Mesodermal cell (in vitro differentiated cells): ENCODE data around the gene EFNA5.

Experiments
- H3K27ac ChIP-seq: 2 replicates; pipeline ENCODE4 v1.7.0; 2013; ENCODE audit warnings: mild to moderate bottlenecking, low read depth, low read length, moderate library complexity; ENCODE audit not compliant: severe bottlenecking
- H3K36me3 ChIP-seq: 2 replicates; pipeline ENCODE4 v1.7.1; 2013; ENCODE audit warnings: mild to moderate bottlenecking, low read length, moderate library complexity; ENCODE audit not compliant: control insufficient read depth, insufficient read depth
- H3K4me1 ChIP-seq: one replicate; pipeline ENCODE4 v1.7.1; 2013; ENCODE audit warnings: mild to moderate bottlenecking, low read length; ENCODE audit not compliant: insufficient read depth, control insufficient read depth, poor library complexity, severe bottlenecking
- H3K4me3 ChIP-seq: 2 replicates; pipeline ENCODE4 v1.7.0; 2013; ENCODE audit warnings: low read length, control low read depth, mild to moderate bottlenecking; ENCODE audit not compliant: insufficient read depth, poor library complexity, severe bottlenecking; ENCODE audit errors: extremely low read depth
- H3K9me3 ChIP-seq: 2 replicates; pipeline ENCODE4 v1.7.1; 2013; ENCODE audit warnings: mild to moderate bottlenecking, low read length, moderate library complexity; ENCODE audit not compliant: control insufficient read depth
- WGBS, 2 experiments: methylation state at CpG; one replicate each; pipeline ENCODE4 v1.1.5; 2013; ENCODE audit warnings: missing lambda C conversion rate in 2 of 2; ENCODE audit not compliant: insufficient coverage in 2 of 2; 5-methylcytosine and 5-hydroxymethylcytosine counted together

The EFNA5 gene

DNA sequence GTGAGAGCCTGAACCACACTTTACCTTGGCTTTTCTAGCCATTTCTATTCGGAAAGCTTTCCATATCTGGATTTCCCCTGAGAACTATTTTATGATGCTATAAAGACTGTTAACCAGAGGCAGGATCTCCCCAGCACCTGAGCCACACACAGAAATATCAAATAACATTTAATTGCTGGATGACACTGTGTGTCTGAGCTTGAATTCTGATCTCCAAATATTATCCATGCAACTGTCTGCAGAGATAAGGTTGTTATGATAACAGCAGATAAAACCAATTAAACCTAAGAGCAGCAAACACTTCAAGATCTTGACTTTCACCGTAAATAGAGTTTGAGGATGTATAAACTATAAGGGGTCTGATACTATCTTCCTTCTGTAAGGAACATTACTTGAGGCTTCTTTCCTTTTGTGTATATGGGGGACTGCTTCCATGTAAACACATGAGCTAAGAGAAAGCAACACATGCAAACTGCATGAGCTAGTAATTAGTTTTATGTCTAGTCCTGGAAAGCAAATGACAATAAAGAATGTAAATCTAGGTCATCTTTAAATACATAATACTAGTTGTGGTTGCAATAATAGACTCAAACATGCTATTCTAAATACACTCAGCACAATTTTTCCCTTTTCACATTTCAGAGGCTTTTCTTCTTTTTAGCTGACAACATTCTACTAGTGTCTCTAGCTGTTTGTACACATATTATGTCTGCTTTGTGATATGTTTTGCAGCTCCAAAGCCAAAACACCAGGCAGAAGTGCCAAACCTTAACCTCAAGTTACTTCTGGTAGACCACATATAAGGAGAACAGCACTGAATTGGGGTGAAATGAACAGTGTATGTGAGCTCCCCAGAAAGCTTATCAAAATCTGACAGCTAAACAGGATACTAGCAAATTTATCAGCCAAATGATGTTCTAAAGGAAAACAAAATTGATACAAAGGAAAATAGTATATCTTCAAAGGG is 136.5 kb downstream of the EFNA5 start:
- Histone ChIP-seq H3K9me3 (no peaks in the 10 kb centered on the region), H3K27ac (no peak overlapping the region), H3K36me3 (no peaks in the 10 kb centered on the region), H3K4me1 (no peaks in the 10 kb centered on the region), H3K4me3 (no peak overlapping the region)
- 80% methylated on average over 1 of the region's 2 CpGs; no CpG with 5 or more reads in 1 of the 2 experiments for WGBS, 2 experiments

- H3K9me3 ChIP-seq = no peaks in the 10 kb centered on the region
- H3K4me1 ChIP-seq = no peaks in the 10 kb centered on the region
- 93 to 100% methylated on average over 2 to 5 of the region's 7 CpGs for WGBS, 2 experiments
- no peak overlapping the region for H3K4me3 ChIP-seq
- H3K27ac ChIP-seq = no peak overlapping the region
- H3K36me3 ChIP-seq = no peaks in the 10 kb centered on the region
These were observed 137.8 kb downstream of the EFNA5 start for GRCh38 chr5:107532916-107533315.

GRCh38 chr5:107532169-107532878 is 138.4 kb downstream of the EFNA5 start:
- WGBS, 2 experiments = 91 to 98% methylated on average over 6 to 7 of the region's 10 CpGs
- Histone ChIP-seq H3K4me3 (no peak overlapping the region), H3K4me1 (no peaks in the 10 kb centered on the region), H3K9me3 (no peaks in the 10 kb centered on the region), H3K27ac (no peak overlapping the region), H3K36me3 (no peaks in the 10 kb centered on the region)

DNA sequence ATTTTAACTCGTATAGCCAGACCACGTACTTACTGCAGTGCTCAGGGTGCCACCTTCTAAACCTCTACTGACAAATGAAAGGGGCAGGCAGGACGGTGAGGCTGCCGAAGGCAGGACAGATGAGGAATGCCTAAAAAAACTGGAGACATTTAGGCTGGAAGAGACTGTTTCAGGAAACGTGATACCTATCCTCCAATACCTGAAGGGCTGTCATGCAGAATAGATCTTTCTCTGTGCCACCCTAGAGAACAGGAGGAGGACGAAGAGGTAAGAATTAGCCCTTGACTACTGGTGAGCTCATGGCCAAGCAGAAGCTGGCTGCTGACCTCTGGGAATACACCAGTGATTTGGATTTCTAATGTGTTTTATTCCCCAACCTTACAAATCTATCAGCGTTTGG is 139.4 kb downstream of the EFNA5 start:
- Histone ChIP-seq H3K4me3 (no peak overlapping the region), H3K9me3 (no peaks in the 10 kb centered on the region), H3K36me3 (no peaks in the 10 kb centered on the region), H3K27ac (no peak overlapping the region), H3K4me1 (no peaks in the 10 kb centered on the region)
- no CpG with 5 or more reads among the region's 7 CpGs for WGBS, 2 experiments

DNA sequence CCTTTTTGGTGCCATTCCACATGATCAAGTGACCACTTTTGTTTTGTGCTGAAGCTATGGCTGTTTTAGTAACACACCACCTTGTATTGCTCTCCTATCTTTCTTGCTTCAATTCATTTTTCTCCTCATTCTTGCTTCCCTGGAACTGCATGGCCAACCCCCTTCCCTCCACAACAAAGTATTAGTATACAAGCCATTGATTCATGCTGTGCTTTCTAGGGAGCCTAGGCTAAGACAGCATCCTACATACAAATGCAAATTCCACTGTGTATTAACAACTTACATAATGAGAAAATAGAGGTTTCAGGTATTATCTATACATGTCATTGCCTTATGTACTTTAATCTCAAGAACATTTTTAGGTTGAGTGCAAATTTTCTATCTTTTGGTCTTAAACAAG is 141.1 kb downstream of the EFNA5 start:
- no peaks in the 10 kb centered on the region for H3K9me3 ChIP-seq
- no peak overlapping the region for H3K4me3 ChIP-seq
- H3K36me3 ChIP-seq = no peaks in the 10 kb centered on the region
- no peak overlapping the region for H3K27ac ChIP-seq
- H3K4me1 ChIP-seq = no peaks in the 10 kb centered on the region

DNA sequence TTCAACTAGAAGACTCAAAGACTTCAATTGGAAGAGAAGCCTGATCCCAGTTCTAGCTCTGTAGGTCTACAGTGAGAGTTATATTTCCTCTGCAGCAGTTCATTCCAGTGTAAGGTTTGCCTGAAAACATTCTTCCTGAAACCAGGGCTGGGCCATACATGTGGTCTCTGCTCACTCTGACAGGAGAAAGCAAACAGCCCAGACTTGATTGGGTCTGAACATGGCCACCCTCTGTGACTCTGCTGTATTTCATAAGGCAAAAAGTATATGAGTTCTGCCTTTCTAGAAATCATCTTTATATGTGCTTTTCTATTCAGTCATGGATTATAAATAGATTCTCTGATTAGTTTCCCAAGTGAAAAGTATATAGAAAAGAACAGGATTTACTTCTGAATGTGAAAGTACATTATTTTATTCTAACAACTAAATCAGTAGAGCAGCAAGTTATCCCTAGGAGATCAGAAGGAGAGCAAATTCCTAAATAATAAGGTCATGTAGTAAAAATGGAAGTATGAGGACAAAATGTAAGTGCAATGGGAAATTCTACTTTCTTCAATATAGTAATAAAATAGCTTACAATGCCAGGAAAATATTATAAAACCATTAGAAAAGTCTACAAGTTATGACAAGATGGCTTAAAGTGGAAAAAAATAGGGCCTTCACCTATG is 144.3 kb downstream of the EFNA5 start:
- H3K36me3 ChIP-seq = no peaks in the 10 kb centered on the region
- H3K4me1 ChIP-seq = no peaks in the 10 kb centered on the region
- H3K4me3 ChIP-seq = no peak overlapping the region
- no peak overlapping the region for H3K27ac ChIP-seq
- no peaks in the 10 kb centered on the region for H3K9me3 ChIP-seq

GRCh38 chr5:107524111-107524510 is 146.6 kb downstream of the EFNA5 start:
- H3K36me3 ChIP-seq = no peaks in the 10 kb centered on the region
- H3K4me1 ChIP-seq = peaks cover 12% of the 10 kb centered on the region
- WGBS, 2 experiments = 95% methylated on average over 2 of the region's 2 CpGs; no CpG with 5 or more reads in 1 of the 2 experiments
- H3K27ac ChIP-seq = no peak overlapping the region
- no peak overlapping the region for H3K4me3 ChIP-seq
- H3K9me3 ChIP-seq = no peaks in the 10 kb centered on the region

GRCh38 chr5:107523029-107523680 is 147.6 kb downstream of the EFNA5 start:
- no peak overlapping the region for H3K27ac ChIP-seq
- no peaks in the 10 kb centered on the region for H3K9me3 ChIP-seq
- 84 to 94% methylated on average over 4 to 5 of the region's 5 CpGs for WGBS, 2 experiments
- peaks cover 16% of the 10 kb centered on the region for H3K4me1 ChIP-seq
- H3K4me3 ChIP-seq = no peak overlapping the region
- H3K36me3 ChIP-seq = no peaks in the 10 kb centered on the region

- Histone ChIP-seq H3K36me3 (no peaks in the 10 kb centered on the region), H3K4me3 (no peak overlapping the region), H3K27ac (no peak overlapping the region), H3K4me1 (peaks cover 16% of the 10 kb centered on the region), H3K9me3 (no peaks in the 10 kb centered on the region)
- WGBS, 2 experiments = 69 to 100% methylated on average over 2 to 3 of the region's 4 CpGs
These were observed 148.3 kb downstream of the EFNA5 start for GRCh38 chr5:107522456-107522855.

DNA sequence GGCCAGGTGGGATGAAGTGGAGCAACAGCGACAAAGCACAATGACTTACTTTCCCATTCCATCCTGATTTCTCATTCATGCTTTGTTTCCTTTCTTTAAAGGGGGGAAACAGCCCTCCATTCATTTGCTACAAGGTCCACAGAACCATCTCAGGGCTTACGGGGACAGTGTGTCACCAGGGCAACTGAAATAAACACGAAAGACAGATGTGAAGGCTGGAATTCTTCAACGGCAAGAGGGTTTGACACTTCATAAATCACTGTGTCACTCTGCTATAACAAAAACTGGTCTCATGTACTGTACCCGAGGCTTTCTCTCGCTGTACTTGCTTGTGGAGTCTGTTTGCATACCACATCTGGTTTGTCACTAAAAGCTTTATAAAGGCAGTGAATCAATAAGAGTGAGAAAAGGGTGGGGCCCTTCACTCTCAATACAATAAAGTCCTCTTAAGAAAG is 150.8 kb downstream of the EFNA5 start:
- Histone ChIP-seq H3K9me3 (no peaks in the 10 kb centered on the region), H3K4me3 (no peak overlapping the region), H3K36me3 (no peaks in the 10 kb centered on the region), H3K27ac (peak overlapping the region; percentile 57), H3K4me1 (peaks cover 16% of the 10 kb centered on the region)
- WGBS, 2 experiments = 17 to 30% methylated on average over 2 of the region's 6 CpGs
